ACC112 (cell line): ENCODE measurements around the gene ASAP2.

Experiments
- H2AFZ ChIP-seq: fragments of 200-600 bp; sonication (generic); one replicate; pipeline ENCODE4 v1.6.0; 2017; ENCODE audit warnings: antibody characterized with exemption, low read length; ENCODE audit not compliant: unreplicated experiment
- H3K27ac ChIP-seq: fragments of 200-600 bp; sonication (generic); 2 replicates; pipeline ENCODE4 v1.5.1; 2014; ENCODE audit warnings: low read depth, mild to moderate bottlenecking, antibody characterized with exemption, low read length, moderate library complexity
- H3K27me3 ChIP-seq: fragments of 200-600 bp; sonication (generic); 2 replicates; pipeline ENCODE4 v1.6.1; 2014; ENCODE audit warnings: mild to moderate bottlenecking, antibody characterized with exemption, low read length, moderate library complexity, mixed read lengths; ENCODE audit not compliant: insufficient read depth
- H3K36me3 ChIP-seq: fragments of 200-600 bp; sonication (generic); 2 replicates; pipeline ENCODE4 v1.6.1; 2016; ENCODE audit warnings: mild to moderate bottlenecking, antibody characterized with exemption, low read length, moderate library complexity, mixed read lengths; ENCODE audit not compliant: insufficient read depth
- H3K4me1 ChIP-seq: fragments of 200-600 bp; sonication (generic); one replicate; pipeline ENCODE4 v1.6.1; 2016; ENCODE audit warnings: low read length, mixed read lengths; ENCODE audit not compliant: insufficient read depth, unreplicated experiment, control insufficient read depth
- H3K4me3 ChIP-seq: fragments of 200-600 bp; sonication (generic); 2 replicates; pipeline ENCODE4 v1.5.1; 2014; ENCODE audit warnings: mild to moderate bottlenecking, low read depth, low read length
- H3K79me2 ChIP-seq: fragments of 200-600 bp; sonication (generic); one replicate; pipeline ENCODE4 v1.6.0; 2016; ENCODE audit warnings: low read length; ENCODE audit not compliant: control insufficient read depth, unreplicated experiment, insufficient read depth

ASAP2 gene

DNA sequence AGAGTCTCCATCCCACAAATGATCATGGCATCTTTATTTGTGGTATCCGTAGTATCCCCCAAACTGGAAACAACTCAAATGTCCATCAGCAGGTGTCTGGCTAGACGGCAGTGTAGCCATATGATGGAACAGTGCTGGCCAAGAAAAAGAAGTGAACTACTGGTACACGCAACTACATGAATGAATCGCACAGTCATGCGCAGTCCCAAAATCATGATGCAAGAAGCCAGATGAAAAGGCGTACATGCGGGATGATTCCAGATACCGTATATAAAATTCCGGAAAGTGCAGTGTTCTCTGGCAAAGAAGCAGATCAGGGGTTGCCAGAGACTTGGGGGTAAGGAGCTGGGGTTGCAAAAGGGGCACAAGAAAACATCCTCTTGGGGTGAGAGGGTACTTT is 102.5 kb downstream of the ASAP2 start:
- H3K79me2 ChIP-seq: peaks cover 36% of the 10 kb centered on the region
- H3K27me3 ChIP-seq: no peaks in the 10 kb centered on the region
- H3K36me3 ChIP-seq: 0 out of 2 replicates have a peak, but pooled peaks cover 7% of the 10 kb centered on the region
- H2AFZ ChIP-seq: no peak overlapping the region
- peaks cover 58% of the 10 kb centered on the region for H3K4me1 ChIP-seq
- H3K27ac ChIP-seq: peak overlapping the region; percentile 94
- no peak overlapping the region for H3K4me3 ChIP-seq

DNA sequence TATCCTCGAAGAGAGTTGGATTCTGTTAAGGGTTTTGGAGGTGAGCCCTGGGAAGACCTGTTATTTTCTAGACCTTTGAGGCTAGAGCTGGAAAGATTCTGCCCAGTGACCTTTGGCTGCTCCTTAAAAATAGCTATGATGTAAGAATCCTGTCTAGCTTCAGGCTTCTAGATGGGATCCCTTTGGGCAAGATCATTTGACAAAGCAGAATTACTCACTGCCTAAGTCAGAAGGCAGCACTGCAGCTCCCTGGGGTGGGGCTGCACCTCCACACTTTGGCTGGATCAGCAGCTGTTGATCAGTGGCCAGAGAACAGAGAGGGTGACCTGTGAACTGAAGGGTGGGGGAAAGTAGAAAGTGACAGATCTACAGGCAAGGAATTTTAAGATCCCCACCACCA is 103.8 kb downstream of the ASAP2 start:
- Histone ChIP-seq H3K79me2 (peaks cover 42% of the 10 kb centered on the region), H3K27me3 (no peaks in the 10 kb centered on the region), H2AFZ (no peak overlapping the region), H3K27ac (peak overlapping the region; percentile 94), H3K36me3 (0 out of 2 replicates have a peak, but pooled peaks cover 7% of the 10 kb centered on the region), H3K4me3 (peak overlapping the region; percentile 54), H3K4me1 (peaks cover 58% of the 10 kb centered on the region)

DNA sequence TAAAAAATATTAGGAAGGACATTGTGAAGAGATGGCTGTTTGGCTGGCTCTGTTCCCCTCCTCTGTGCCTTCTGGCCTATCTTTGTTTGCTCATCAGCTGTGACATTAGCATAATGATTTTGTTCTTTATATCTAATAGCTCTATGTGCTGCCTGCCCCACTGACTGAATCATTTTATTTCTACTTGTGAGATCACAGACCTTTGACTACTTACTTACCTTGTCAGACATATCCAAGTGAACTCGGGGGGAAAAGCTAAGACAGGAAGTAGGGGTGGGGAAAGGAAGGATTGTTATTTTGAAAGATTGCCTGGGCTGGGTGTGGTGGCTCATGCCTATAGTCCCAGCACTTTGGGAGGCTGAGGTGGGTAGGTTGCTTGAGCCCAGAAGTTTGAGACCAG is 104.2 kb downstream of the ASAP2 start:
- H3K36me3 ChIP-seq: 0 out of 2 replicates have a peak, but pooled peaks cover 7% of the 10 kb centered on the region
- no peak overlapping the region for H2AFZ ChIP-seq
- H3K4me1 ChIP-seq: peaks cover 58% of the 10 kb centered on the region
- peaks cover 44% of the 10 kb centered on the region for H3K79me2 ChIP-seq
- no peaks in the 10 kb centered on the region for H3K27me3 ChIP-seq
- H3K4me3 ChIP-seq: peak overlapping the region; percentile 54
- H3K27ac ChIP-seq: peak overlapping the region; percentile 94

DNA sequence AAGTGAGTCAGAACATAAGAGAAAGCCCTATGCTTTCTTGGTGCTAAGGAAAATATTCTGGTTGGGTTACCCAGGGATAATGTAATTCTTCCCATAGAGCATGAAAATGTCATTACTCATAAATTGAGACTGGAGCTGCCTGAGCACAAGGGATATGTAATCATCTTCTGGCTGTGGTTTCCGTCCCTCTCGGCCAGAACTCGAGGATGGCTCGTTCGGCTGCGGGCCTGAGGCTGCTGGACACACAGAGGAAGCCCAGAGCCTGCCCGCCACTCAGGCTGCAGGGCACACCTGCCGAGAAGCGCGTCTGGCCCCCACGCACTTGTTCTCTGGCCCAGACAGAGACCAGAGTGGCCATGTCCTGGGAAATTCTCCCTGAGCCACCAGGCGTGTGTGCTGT is 104.9 kb downstream of the ASAP2 start:
- Histone ChIP-seq H2AFZ (peak overlapping the region; percentile 15), H3K79me2 (peaks cover 44% of the 10 kb centered on the region), H3K4me1 (peaks cover 58% of the 10 kb centered on the region), H3K27ac (peak overlapping the region; percentile 94), H3K36me3 (0 out of 2 replicates have a peak, but pooled peaks cover 7% of the 10 kb centered on the region), H3K4me3 (peak overlapping the region; percentile 54), H3K27me3 (no peaks in the 10 kb centered on the region)

DNA sequence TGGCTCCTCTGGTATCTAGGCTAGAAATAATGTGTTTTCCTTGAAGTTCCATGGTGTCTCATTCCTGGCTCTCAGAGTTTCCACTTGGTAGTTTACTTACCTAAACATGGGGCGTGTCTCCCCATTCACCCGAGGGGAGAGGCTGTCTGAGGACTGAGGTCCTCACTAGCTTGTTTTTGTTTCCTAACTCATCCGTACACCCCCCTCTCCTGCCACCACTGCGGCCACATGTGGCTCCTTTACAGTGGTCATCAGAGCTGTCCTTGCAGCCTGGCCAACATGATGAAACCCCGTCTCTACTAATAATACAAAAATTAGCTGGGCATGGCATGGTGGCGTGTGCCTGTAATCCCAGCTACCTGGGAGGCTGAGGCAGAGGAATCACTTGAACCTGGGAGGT is 106.0 kb downstream of the ASAP2 start:
- H3K79me2 ChIP-seq: peaks cover 47% of the 10 kb centered on the region
- no peak overlapping the region for H2AFZ ChIP-seq
- no peaks in the 10 kb centered on the region for H3K27me3 ChIP-seq
- H3K4me1 ChIP-seq: peaks cover 50% of the 10 kb centered on the region
- H3K4me3 ChIP-seq: no peak overlapping the region
- peaks cover 7% of the 10 kb centered on the region; the same call in 1 of the 2 replicates for H3K36me3 ChIP-seq
- peak overlapping the region; percentile 94 for H3K27ac ChIP-seq

DNA sequence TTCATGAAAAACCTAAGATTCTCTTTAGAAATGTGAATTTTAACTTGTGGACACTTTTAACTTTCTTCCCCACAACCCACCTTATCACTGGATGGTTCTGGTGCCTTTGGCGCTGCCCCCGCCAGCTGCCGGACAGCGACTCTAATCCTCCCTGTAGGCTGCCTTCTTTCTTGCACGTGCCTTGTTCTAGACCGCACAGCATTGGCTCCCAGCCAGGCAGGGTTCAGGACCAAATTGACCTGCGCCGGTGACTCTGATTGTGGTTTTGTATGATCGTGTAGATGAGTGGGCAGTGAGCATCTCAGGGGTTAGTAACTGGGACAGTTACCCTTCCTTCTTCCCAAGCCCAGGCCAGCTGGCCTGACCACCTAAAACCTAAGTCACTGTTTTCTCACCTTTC is 106.8 kb downstream of the ASAP2 start:
- Histone ChIP-seq H3K27ac (no peak overlapping the region), H3K27me3 (no peaks in the 10 kb centered on the region), H3K36me3 (peaks cover 11% of the 10 kb centered on the region; the same call in 1 of the 2 replicates), H3K79me2 (peaks cover 45% of the 10 kb centered on the region), H2AFZ (no peak overlapping the region), H3K4me1 (peaks cover 42% of the 10 kb centered on the region), H3K4me3 (no peak overlapping the region)

DNA sequence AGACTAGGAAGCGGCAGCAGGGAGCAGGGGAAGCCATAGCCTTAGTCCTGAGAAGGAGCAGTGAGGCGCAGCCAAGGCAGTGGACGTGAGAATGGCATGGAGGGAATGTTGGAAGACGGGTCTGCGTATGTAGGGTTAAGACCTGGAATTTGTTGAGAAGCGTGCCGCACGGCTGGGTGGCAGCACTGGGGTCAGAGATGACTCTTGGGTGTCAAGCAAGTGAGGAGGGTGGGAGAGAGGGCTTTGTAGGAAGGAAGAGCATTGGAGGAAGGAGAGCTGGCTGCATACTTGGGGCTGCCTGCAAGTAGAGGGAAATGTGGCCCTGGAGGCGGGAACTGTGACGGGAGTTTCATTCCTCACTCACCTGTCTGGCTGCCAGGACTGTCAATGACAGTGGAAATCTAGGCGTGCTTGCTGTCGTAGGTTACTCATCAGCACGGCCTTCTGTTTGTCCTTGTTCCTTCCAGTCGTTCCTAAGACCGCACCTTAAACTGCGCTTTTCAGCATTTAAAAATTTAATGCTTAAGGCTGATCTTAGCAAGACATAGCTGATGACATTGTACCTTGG is 108.8 kb downstream of the ASAP2 start:
- H2AFZ ChIP-seq: no peak overlapping the region
- no peak overlapping the region for H3K27ac ChIP-seq
- H3K4me3 ChIP-seq: no peak overlapping the region
- peaks cover 24% of the 10 kb centered on the region for H3K4me1 ChIP-seq
- peaks cover 48% of the 10 kb centered on the region for H3K79me2 ChIP-seq
- peaks cover 12% of the 10 kb centered on the region; the same call in 1 of the 2 replicates for H3K36me3 ChIP-seq
- H3K27me3 ChIP-seq: no peaks in the 10 kb centered on the region

DNA sequence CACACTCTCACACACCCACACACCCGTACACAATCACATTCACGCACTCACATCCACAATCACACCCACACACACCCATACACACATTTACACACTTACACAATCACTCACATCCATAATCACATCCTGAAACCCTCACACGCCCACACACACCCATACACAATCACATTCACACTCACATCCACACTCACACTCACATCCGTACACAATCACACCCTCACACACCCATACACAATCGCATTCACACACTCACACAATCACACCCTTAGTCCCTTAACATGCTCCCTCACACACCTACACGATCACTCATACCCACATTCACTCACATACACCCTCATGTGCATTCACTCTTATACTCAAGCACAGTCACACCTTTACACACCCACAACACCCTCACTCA is 110.9 kb downstream of the ASAP2 start:
- no peak overlapping the region for H2AFZ ChIP-seq
- no peaks in the 10 kb centered on the region for H3K27me3 ChIP-seq
- no peak overlapping the region for H3K27ac ChIP-seq
- peaks cover 44% of the 10 kb centered on the region for H3K79me2 ChIP-seq
- H3K36me3 ChIP-seq: peaks cover 16% of the 10 kb centered on the region; the same call in 1 of the 2 replicates
- no peak overlapping the region for H3K4me3 ChIP-seq
- H3K4me1 ChIP-seq: peaks cover 4% of the 10 kb centered on the region

DNA sequence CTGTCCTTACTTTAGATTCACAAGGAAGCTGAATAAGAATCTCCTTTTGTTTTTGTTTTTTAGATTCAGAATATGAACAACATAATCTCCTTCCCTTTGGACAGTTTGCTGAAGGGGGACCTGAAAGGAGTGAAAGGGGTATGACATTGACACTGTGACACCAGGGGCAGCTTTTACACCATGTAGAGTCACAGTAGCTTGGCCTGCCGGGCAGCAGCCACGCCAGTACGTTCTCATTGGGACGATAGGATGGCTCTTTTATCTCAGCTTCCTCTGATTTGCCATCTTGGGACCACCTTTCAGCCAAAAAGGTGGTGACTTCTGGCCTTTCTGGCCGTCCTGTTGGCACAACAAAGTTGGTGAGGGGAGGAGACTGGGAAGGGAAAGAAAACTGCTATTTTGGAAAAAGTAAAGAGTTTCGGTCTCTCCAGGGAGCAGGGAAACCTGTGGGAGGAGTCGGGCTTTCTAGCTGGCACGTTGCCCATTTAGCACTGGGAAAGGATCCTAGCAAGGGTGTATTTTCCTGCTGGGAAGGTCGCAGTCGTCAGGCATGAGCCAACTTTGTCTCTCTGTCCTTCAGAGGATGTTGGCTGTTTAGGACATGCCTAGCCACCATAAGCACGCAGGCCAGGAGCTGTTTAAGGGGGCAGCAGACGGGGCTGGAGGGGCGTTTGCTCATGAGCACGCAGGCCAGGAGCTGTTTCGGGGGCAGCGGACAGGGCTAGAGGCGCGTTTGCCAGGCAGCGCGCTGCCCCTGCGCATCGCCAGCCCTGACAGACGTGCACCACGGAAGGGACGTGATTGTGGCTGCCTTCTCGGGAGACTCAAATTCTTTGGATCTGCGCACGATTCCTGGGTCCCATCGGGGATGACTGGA is 112.1 kb downstream of the ASAP2 start:
- Histone ChIP-seq H3K4me3 (no peak overlapping the region), H3K27me3 (no peaks in the 10 kb centered on the region), H3K4me1 (peaks cover under 1% of the 10 kb centered on the region), H3K27ac (no peak overlapping the region), H3K79me2 (peaks cover 32% of the 10 kb centered on the region), H2AFZ (no peak overlapping the region), H3K36me3 (peaks cover 9% of the 10 kb centered on the region; the same call in 1 of the 2 replicates)

DNA sequence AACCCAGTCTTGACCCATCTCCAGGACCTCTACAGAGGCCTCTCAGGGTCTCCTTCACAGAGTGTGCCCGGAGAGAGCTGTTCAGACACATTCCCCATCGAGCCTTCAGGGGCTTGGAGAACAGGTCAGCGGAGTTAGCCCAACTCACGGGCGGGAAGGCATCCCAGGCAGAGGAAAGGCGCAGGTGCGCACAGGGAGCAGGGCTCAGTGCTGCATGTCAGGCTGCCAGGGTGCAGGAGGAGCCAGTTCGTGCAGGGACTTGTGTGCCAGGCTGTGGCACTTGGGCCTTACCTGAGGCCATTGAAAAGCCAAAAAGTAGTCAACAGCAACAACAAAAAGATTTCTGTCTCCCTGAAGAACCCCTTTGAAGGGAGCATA is 112.7 kb downstream of the ASAP2 start:
- no peaks in the 10 kb centered on the region for H3K27me3 ChIP-seq
- peaks cover 11% of the 10 kb centered on the region; the same call in 1 of the 2 replicates for H3K36me3 ChIP-seq
- H3K27ac ChIP-seq: no peak overlapping the region
- H3K79me2 ChIP-seq: peaks cover 27% of the 10 kb centered on the region
- H3K4me3 ChIP-seq: no peak overlapping the region
- H3K4me1 ChIP-seq: no peaks in the 10 kb centered on the region
- no peak overlapping the region for H2AFZ ChIP-seq
